ENCODE data around the gene VTI1A.

VTI1A gene

GRCh38 chr10:112832361-112832878 is 385.4 kb downstream of the VTI1A start:
- in situ Hi-C loops (cut with HindIII; ENCODE audit: low sequenced_read_pairs), result no loop called here
- peak; percentile 43 for DNase-seq (ENCODE audit: low read depth, low spot score)
- no peak overlapping the region for H3K4me3 ChIP-seq (ENCODE audit: low read depth, low read length)
- TF ChIP-seq CTCF (IDR thresholded peaks at IDR 0.05; ENCODE audit: low read depth, low read length), result no peak

DNA sequence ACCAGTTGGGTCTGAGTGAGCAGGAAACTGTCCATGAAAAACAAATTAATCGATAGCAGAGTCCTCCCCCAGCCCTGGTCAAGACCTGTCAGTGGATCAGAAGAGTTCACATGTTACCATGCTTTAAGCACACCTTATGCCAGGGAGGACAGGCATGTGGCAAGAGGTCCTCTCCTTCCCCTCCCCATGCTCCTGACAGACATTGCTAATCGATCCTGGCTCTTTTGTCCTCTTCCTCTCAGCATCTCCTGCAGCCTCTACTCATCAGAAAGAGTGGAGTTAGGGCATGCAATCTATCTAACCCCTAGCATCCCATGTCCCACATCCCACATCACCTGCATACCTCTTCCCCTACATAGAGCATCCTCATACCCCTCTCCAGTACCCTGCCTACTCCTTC is 385.9 kb downstream of the VTI1A start:
- H3K4me3 ChIP-seq (ENCODE audit: low read depth, low read length), result no peak overlapping the region
- no peak for DNase-seq (ENCODE audit: low read depth, low spot score)
- no peak for TF ChIP-seq CTCF (IDR thresholded peaks at IDR 0.05; ENCODE audit: low read depth, low read length)
- in situ Hi-C loops (cut with HindIII; ENCODE audit: low sequenced_read_pairs), result no loop called here

GRCh38 chr10:112834751-112835181 is 387.8 kb downstream of the VTI1A start:
- DNase-seq (ENCODE audit: low read depth, low spot score), result no peak
- in situ Hi-C loops (cut with HindIII; ENCODE audit: low sequenced_read_pairs), result no loop called here
- TF ChIP-seq CTCF (IDR thresholded peaks at IDR 0.05; ENCODE audit: low read depth, low read length), result no peak
- H3K4me3 ChIP-seq (ENCODE audit: low read depth, low read length), result no peak overlapping the region

DNA sequence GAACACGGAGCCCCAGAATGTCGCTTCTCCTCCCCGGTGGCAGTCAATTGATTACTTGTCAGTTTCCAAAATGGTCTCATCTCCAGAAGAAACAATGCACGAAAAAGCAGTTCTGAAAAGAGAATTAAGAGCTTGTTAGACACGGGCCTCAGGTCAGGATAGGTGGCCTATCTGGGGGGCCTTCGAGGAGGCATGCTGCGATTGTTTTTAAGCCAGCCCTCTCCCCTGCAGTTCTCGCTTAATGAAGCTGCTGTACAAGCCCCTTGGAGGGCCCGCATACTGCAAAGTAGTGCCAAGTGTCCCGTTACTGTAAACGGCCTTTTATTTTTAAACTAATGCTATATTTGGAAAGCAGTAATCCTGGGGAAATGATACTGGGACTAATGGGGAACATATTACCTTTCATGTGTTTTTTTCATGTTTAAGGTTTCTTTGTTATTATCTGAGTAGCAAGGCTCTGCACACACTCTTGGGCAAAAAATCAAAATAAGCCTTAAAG is 388.3 kb downstream of the VTI1A start:
- no peak for TF ChIP-seq CTCF (IDR thresholded peaks at IDR 0.05; ENCODE audit: low read depth, low read length)
- in situ Hi-C loops (cut with HindIII; ENCODE audit: low sequenced_read_pairs), result no loop called here
- no peak for DNase-seq (ENCODE audit: low read depth, low spot score)
- H3K4me3 ChIP-seq (ENCODE audit: low read depth, low read length), result no peak overlapping the region

GRCh38 chr10:112835944-112836451 is 389.0 kb downstream of the VTI1A start:
- no peak for TF ChIP-seq CTCF (IDR thresholded peaks at IDR 0.05; ENCODE audit: low read depth, low read length)
- no peak overlapping the region for H3K4me3 ChIP-seq (ENCODE audit: low read depth, low read length)
- DNase-seq (ENCODE audit: low read depth, low spot score), result no peak
- in situ Hi-C loops (cut with HindIII; ENCODE audit: low sequenced_read_pairs), result no loop called here

DNA sequence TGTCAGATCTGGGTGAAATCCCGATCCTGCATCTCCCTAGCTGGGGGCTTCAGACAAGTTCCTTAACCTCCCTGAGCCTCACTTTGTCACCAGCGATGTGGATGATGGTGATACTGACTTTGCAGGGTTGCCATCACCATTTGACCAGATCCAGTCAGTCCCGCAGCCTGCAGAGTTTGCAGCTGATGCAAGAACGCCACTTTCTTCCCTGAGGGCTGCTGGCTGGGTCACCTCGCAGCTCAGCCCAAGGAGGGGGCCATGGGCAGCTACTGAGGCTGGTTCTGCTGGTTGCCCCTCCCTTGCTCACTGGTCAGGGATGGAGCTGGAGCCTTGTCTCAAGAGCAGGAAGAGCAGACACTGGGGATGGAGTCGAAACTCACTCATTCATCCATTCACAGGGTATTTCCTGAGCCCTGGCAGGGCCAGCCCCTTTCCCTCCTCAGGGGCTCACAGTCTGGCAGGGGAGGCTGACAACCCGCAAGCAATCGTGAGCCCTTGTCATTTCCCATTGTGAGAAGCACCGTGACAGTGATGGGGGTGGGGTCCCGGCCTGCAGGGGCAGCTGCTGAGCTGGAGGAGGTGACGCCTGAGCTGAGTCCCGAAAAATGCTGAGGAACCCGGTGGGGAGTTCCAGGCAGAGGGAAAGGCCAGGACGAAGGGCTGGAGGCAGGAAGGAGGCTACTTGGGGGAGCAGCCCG is 391.9 kb downstream of the VTI1A start:
- no peak overlapping the region for H3K4me3 ChIP-seq (ENCODE audit: low read depth, low read length)
- TF ChIP-seq CTCF (IDR thresholded peaks at IDR 0.05; ENCODE audit: low read depth, low read length), result no peak
- in situ Hi-C loops (cut with HindIII; ENCODE audit: low sequenced_read_pairs), result no loop called here
- DNase-seq (ENCODE audit: low read depth, low spot score), result no peak

Measured in astrocyte of the spinal cord (primary cell).